NT2/D1 (cell line): ENCODE measurements around the gene CAMSAP2.

Source experiments
- DNase-seq: peaks from one replicate; pipeline ENCODE4 v3.0.0-alpha.2; 2011; ENCODE audit warnings: low read depth, low spot score
- H3K27me3 ChIP-seq: 2 replicates; pipeline ENCODE4 v1.6.0; 2011; ENCODE audit warnings: mild to moderate bottlenecking; ENCODE audit not compliant: insufficient read length, insufficient read depth
- H3K36me3 ChIP-seq: 2 replicates; pipeline ENCODE4 v1.6.1; 2011; ENCODE audit warnings: mild to moderate bottlenecking, low read length, mixed read lengths; ENCODE audit not compliant: insufficient read depth, insufficient read length
- H3K4me1 ChIP-seq: 2 replicates; pipeline ENCODE4 v1.5.1; 2011; ENCODE audit not compliant: insufficient read depth, insufficient read length
- H3K4me3 ChIP-seq: 2 replicates; pipeline ENCODE4 v1.5.1; 2011; ENCODE audit warnings: low read depth; ENCODE audit not compliant: insufficient read length
- H3K9ac ChIP-seq: 2 replicates; pipeline ENCODE4 v1.6.0; 2011; ENCODE audit warnings: low read depth; ENCODE audit not compliant: insufficient read length
- H3K9me3 ChIP-seq: 2 replicates; pipeline ENCODE4 v1.5.1; 2011; ENCODE audit warnings: mild to moderate bottlenecking, low read length; ENCODE audit not compliant: insufficient read depth
- SUZ12 ChIP-seq: IDR thresholded peaks from 2 replicates; pipeline ENCODE4 v1.6.1; 2011; ENCODE audit not compliant: insufficient read length, insufficient read depth; ENCODE audit errors: extremely low read depth
- YY1 ChIP-seq: IDR thresholded peaks from 2 replicates; pipeline ENCODE4 v1.6.1; 2011; ENCODE audit not compliant: insufficient read length, insufficient read depth
- ZNF274 ChIP-seq: IDR thresholded peaks from 2 replicates; pipeline ENCODE4 v1.6.1; 2011; ENCODE audit warnings: mild to moderate bottlenecking, low read depth, low read length

The CAMSAP2 gene

DNA sequence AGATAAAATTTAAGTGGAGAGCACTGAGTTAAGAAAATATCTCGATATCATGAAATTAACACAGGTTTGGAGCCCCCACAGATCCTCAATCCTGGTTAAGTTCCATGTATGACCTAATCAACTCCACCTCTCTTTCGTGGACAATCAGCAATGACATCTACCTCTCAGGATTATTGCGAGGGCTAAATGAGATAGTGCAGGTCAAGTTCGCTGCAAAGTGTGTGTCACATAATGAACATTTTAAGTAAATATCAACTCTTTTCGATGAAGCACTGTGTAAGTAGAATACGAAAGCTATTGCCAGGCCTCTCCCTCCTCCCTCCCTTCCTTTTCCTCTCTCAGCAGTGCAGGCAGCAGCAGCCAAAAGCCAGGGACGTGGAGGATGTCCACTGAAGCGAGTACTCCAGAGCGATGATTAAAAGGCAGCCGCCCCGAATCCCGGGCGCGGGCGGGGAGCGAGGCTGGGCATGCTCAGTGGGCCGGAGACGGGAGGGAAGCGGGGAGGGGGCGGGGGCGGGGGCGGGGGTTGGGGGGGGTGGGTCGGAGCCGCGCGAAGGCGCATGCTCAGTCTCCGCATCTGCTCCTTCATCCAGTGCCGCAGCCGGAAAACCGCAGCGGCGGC, at the start of gene CAMSAP2:
Gene CAMSAP2, plus strand, starts transcription at position 567 of the 622 bp plus-strand sequence. CDS start 935 bp downstream, outside the sequence.
- Histone ChIP-seq H3K4me3 (peak within 1 kb of the TSS; percentile 71), H3K9ac (peak within 1 kb of the TSS; percentile 87), H3K27me3 (peaks cover 9% of the 10 kb centered on the region), H3K9me3 (no peaks in the 10 kb centered on the region), H3K4me1 (no peaks in the 10 kb centered on the region), H3K36me3 (peaks cover 16% of the 10 kb centered on the region)
- DNase-seq = peak; percentile 71
- TF ChIP-seq ZNF274 (no peak), SUZ12 (no peak), YY1 (no peak)

DNA sequence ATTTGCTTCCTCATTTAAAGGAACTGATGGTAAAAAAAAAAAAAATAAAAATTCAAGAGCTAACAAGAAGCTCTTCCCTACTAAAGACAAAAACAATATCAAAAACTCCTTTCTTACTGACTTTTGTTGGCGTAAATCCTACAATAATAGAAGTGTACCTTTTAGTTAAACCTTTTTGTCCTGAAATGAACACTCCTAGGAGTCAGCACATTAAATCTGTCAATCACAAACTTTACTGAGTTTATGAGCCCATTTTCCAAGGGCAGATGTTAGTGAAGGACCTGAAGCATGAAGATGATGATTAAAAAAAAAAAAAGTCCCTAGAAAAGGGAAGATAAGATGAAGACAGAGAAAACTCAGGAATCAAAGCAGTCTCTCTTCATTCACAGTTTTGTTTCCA, 46.4 kb upstream of the CAMSAP2 start:
- no peaks in the 10 kb centered on the region for H3K9me3 ChIP-seq
- H3K27me3 ChIP-seq = no peaks in the 10 kb centered on the region
- H3K9ac ChIP-seq = no peak overlapping the region
- H3K4me1 ChIP-seq = no peaks in the 10 kb centered on the region
- TF ChIP-seq ZNF274 (no peak), SUZ12 (no peak), YY1 (no peak)
- no peak for DNase-seq
- no peak overlapping the region for H3K4me3 ChIP-seq
- no peaks in the 10 kb centered on the region for H3K36me3 ChIP-seq

DNA sequence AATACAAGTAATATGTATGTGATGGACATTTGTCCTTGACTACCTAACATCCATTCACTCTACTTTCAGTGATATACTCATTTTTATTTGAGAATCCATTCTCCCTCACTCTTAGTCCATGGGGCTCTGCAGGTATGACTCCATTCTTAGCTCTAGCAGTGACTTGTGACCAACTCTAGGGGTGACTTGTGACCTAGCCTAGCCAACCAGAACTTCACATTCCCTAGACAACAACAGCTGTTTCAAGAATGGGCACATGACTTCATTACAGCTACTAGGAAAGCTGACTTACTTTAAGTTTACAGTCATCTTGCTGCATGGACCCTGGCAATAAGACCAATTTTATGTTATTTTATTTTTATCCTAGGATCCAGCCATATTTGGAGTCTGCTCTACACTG, 45.4 kb upstream of the CAMSAP2 start:
- TF ChIP-seq SUZ12 (no peak), ZNF274 (no peak), YY1 (no peak)
- no peaks in the 10 kb centered on the region for H3K27me3 ChIP-seq
- no peaks in the 10 kb centered on the region for H3K4me1 ChIP-seq
- no peak overlapping the region for H3K4me3 ChIP-seq
- no peaks in the 10 kb centered on the region for H3K36me3 ChIP-seq
- no peak overlapping the region for H3K9ac ChIP-seq
- no peaks in the 10 kb centered on the region; the same call in 1 of the 2 replicates for H3K9me3 ChIP-seq
- DNase-seq = no peak

- H3K36me3 ChIP-seq = no peaks in the 10 kb centered on the region
- no peaks in the 10 kb centered on the region for H3K4me1 ChIP-seq
- no peak overlapping the region for H3K4me3 ChIP-seq
- no peaks in the 10 kb centered on the region for H3K27me3 ChIP-seq
- no peak overlapping the region for H3K9ac ChIP-seq
- H3K9me3 ChIP-seq = no peaks in the 10 kb centered on the region; the same call in 1 of the 2 replicates
- DNase-seq = no peak
- no peak for TF ChIP-seq ZNF274
- TF ChIP-seq SUZ12 = no peak
- no peak for TF ChIP-seq YY1
Observed at GRCh38 chr1:200694738-200695137, 44.0 kb upstream of the CAMSAP2 start.

DNA sequence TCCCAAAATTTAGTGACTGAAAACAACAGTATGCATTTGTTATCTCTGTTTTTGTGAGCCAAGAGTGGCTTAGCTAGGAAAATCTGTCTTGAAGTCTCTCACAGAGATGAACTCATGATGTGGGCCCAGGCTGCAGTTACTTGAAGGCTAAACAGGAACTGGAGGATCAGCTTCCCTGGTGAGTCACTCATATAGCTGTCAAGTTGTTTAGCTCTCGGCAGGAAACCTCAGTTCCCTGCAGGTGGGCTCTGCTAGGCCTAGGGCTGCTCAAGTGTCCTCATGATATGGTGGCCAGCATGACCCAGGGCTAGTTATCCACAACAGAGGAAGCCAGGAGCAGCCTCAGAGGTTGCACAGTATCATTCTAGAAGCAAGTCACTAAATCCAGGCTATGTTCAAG, 38.8 kb upstream of the CAMSAP2 start:
- Histone ChIP-seq H3K27me3 (no peaks in the 10 kb centered on the region), H3K36me3 (no peaks in the 10 kb centered on the region), H3K4me3 (no peak overlapping the region), H3K9ac (no peak overlapping the region), H3K4me1 (no peaks in the 10 kb centered on the region), H3K9me3 (no peaks in the 10 kb centered on the region; the same call in 1 of the 2 replicates)
- DNase-seq = peak; percentile 9
- TF ChIP-seq ZNF274 (no peak), SUZ12 (no peak), YY1 (no peak)

- no peaks in the 10 kb centered on the region for H3K4me1 ChIP-seq
- DNase-seq = no peak
- no peaks in the 10 kb centered on the region for H3K27me3 ChIP-seq
- H3K9ac ChIP-seq = no peak overlapping the region
- no peaks in the 10 kb centered on the region for H3K9me3 ChIP-seq
- no peak overlapping the region for H3K4me3 ChIP-seq
- TF ChIP-seq SUZ12 (no peak), ZNF274 (no peak)
- H3K36me3 ChIP-seq = no peaks in the 10 kb centered on the region
Observed at GRCh38 chr1:200704986-200705500, 33.6 kb upstream of the CAMSAP2 start.

DNA sequence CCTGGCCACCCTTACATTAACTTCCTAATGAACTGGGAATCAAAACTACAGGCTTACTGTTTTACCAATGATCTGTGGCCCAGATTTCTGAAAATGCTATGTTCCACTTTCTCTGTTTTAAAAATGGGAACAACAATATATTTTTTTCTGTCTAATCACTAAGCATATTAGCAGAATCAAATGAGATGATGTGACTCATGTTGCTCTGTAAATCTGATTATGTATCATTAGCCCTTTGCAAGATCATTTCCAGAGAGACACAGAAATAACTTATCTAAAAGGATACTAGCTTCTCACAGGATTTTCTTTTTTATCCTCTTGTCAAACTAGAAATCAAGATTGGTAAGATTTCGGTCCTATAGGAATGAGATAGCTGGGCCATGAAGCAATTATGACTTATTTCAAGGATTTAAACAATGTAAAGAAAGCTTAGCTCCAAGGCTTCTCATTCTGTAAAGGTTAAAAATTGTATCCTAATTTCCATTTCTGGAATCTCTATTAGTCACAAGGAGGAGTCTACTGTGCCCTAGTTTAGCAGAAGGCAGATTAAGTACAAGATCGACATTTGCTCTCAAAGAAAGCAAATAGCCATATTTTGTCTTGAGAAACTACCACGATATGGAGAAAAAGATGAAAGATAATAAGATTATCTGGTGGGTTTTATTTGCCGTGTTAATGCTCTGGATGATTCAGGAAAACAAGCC, 32.4 kb upstream of the CAMSAP2 start:
- H3K27me3 ChIP-seq = no peaks in the 10 kb centered on the region
- H3K9me3 ChIP-seq = no peaks in the 10 kb centered on the region
- TF ChIP-seq SUZ12 = no peak
- no peak for TF ChIP-seq YY1
- TF ChIP-seq ZNF274 = no peak
- no peaks in the 10 kb centered on the region for H3K36me3 ChIP-seq
- H3K9ac ChIP-seq = no peak overlapping the region
- H3K4me3 ChIP-seq = no peak overlapping the region
- DNase-seq = no peak
- H3K4me1 ChIP-seq = no peaks in the 10 kb centered on the region
